C4-2B (cell line): Measurements from ENCODE around the gene HES2.
"Not testable (repeated sequence)": the region's sequence is repeated elsewhere in the genome, so short reads cannot be mapped to it uniquely, and the experiment has no call there.

Experiments
- ZFX ChIP-seq: fragments of 450-650 bp; IDR thresholded peaks from 2 replicates; pipeline ENCODE4 v1.6.1; 2017
- TF ChIP-seq, protein P1 (sequence below): fragments of 450-650 bp; conservative IDR thresholded peaks from 2 replicates; pipeline ENCODE4 v1.5.1; 2017; ENCODE audit warnings: mild to moderate bottlenecking

GRCh38 chr1:6429660-6430411 is 10.1 kb upstream of the HES2 start:
- TF ChIP-seq, protein P1, sequence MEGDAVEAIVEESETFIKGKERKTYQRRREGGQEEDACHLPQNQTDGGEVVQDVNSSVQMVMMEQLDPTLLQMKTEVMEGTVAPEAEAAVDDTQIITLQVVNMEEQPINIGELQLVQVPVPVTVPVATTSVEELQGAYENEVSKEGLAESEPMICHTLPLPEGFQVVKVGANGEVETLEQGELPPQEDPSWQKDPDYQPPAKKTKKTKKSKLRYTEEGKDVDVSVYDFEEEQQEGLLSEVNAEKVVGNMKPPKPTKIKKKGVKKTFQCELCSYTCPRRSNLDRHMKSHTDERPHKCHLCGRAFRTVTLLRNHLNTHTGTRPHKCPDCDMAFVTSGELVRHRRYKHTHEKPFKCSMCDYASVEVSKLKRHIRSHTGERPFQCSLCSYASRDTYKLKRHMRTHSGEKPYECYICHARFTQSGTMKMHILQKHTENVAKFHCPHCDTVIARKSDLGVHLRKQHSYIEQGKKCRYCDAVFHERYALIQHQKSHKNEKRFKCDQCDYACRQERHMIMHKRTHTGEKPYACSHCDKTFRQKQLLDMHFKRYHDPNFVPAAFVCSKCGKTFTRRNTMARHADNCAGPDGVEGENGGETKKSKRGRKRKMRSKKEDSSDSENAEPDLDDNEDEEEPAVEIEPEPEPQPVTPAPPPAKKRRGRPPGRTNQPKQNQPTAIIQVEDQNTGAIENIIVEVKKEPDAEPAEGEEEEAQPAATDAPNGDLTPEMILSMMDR: not testable (repeated sequence)
- TF ChIP-seq ZFX: not testable (repeated sequence)
